Stimulated activated effector memory CD8-positive, alpha-beta T cell treated with anti-CD3 and anti-CD28 coated beads, Interleukin-12 subunit alpha, Interleukin-12 subunit beta, amount 100 ng/mL, for 72 hours (primary cell): ENCODE results near the gene CCNL2.

Experiments
- ATAC-seq: fragments of 150-1000 bp; cut with Tn5 transposase; 2 replicates; pipeline ENCODE4 v1.10.0; 2021
- DNase-seq, 2 donors: peaks; one replicate each; pipeline ENCODE4 v3.0.0; 2021 to 2022; ENCODE audit warnings: low spot score in 2 of 2
- H3K27ac Mint-ChIP-seq: one replicate; pipeline ENCODE4 v1.8.0; 2022; ENCODE audit warnings: mild to moderate bottlenecking, mixed read lengths
- H3K36me3 Mint-ChIP-seq: one replicate; pipeline ENCODE4 v1.8.0; 2022; ENCODE audit warnings: mild to moderate bottlenecking, mixed read lengths
- H3K4me1 Mint-ChIP-seq: one replicate; pipeline ENCODE4 v1.8.0; 2022; ENCODE audit warnings: mixed read lengths
- H3K4me3 Mint-ChIP-seq: one replicate; pipeline ENCODE4 v1.8.0; 2022; ENCODE audit warnings: mild to moderate bottlenecking, mixed read lengths
- H3K9me3 Mint-ChIP-seq: one replicate; pipeline ENCODE4 v1.8.0; 2022; ENCODE audit warnings: mixed read lengths

The CCNL2 gene

DNA sequence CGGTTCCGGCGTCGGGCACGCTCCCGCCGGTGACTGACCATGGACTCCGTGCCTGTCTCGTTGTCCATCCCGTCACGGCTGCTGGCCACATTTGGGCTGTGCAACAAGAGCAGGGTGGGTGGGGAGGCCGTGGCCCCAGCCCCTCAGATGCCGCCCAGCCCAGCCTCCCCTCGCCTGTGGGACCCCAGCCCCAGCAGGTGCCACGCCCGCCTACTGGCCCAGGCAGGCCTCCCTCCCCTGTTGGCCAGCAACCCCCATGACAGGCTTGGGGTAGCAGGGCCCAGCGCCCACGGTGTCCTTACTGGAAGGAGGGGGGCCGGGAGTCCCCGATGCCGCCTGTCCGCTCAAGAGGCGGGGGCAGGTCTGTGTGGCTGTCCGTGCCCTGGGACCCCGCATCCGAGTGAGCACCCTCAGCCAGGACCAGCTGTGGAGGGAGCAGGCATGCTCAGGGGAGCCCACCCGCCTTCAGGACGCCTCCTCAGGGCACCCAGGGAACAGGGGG is 57.0 kb downstream of the CCNL2 start:
- no peak for ATAC-seq
- no peak overlapping the region for H3K27ac Mint-ChIP-seq
- H3K9me3 Mint-ChIP-seq = no peaks in the 10 kb centered on the region
- H3K36me3 Mint-ChIP-seq = no peaks in the 10 kb centered on the region
- H3K4me3 Mint-ChIP-seq = no peak overlapping the region
- peaks cover 17% of the 10 kb centered on the region for H3K4me1 Mint-ChIP-seq
- no peak for DNase-seq

DNA sequence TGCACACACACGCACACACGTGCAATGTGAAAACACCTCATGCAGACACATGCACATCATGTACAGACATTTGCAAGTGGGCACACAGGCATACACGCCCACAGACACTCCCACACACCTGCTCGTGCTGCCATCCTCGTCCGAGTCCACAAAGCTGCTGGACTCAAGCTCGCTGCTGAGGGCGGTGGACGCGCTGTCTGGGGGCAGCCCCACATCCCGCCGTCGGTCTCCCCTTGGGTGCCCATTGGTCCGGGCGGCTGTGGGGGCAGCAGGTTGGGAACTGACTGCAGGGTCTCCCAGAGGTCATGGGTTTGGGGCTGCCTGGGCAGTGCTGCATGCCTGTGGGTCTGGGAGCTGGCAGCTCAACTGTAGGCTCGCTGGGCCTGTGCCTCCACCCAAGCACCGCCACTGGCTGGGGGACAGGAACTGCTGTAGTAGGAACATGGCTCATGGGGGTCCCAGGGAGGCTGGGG is 57.5 kb downstream of the CCNL2 start:
- Mint-ChIP-seq H3K36me3 (no peaks in the 10 kb centered on the region), H3K4me3 (no peak overlapping the region), H3K27ac (no peak overlapping the region), H3K4me1 (peaks cover 12% of the 10 kb centered on the region), H3K9me3 (no peaks in the 10 kb centered on the region)
- ATAC-seq (no peak), DNase-seq (no peak)

DNA sequence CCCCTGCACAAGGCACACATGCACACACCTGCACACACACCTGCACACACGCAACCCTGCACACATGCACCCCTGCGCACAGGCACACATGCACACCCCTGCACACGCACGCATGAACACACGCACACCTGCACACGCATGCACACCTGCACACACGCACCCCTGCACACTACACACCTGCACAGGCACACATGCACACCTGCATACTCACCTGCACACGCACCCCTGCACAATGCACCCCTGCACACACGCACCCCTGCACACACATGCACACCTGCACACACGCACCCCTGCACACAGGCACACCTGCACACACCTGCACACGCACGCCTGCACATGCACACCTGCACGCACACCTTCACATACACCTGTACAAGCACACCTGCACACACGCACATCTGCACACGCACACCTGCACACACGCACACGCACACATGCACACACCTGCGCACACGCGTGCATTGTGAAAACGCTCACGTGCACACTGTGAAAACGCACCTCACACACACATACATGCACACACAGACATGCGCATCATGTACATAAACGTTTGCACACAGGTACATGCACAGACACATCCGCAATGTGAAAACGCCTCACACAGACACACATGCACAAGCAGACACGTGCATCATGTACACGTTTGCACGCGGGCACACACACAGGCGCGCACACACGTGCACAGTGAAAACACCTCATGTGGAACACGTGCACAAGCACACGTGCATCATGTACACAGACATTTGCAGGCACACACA is 58.2 kb downstream of the CCNL2 start:
- Mint-ChIP-seq H3K36me3 (no peaks in the 10 kb centered on the region), H3K9me3 (no peaks in the 10 kb centered on the region), H3K27ac (no peak overlapping the region), H3K4me1 (peaks cover 7% of the 10 kb centered on the region), H3K4me3 (no peak overlapping the region)
- ATAC-seq (no peak), DNase-seq (no peak)

DNA sequence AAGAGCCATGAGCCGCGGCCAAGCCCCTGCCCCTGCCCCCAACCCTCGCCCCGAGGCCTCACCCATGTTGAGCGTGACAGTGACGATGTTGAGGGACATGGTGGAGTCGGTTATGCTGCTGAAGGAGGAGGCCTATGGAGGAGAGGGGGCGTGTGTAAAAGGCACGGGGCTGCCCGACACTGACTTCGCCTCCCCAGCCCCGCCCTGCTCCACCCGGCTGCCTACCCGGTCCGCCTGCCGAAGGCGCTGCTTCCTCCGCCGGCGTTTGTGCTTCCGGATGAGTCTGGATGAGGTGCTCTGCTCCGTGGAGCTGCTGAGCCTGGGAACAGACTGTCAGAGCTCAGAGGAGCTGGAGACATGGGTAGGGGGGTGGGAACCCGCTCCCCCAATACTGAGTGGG is 59.0 kb downstream of the CCNL2 start:
- peaks cover 7% of the 10 kb centered on the region for H3K4me1 Mint-ChIP-seq
- no peak overlapping the region for H3K27ac Mint-ChIP-seq
- no peak for ATAC-seq
- no peak overlapping the region for H3K4me3 Mint-ChIP-seq
- no peaks in the 10 kb centered on the region for H3K36me3 Mint-ChIP-seq
- H3K9me3 Mint-ChIP-seq = no peaks in the 10 kb centered on the region
- no peak for DNase-seq

DNA sequence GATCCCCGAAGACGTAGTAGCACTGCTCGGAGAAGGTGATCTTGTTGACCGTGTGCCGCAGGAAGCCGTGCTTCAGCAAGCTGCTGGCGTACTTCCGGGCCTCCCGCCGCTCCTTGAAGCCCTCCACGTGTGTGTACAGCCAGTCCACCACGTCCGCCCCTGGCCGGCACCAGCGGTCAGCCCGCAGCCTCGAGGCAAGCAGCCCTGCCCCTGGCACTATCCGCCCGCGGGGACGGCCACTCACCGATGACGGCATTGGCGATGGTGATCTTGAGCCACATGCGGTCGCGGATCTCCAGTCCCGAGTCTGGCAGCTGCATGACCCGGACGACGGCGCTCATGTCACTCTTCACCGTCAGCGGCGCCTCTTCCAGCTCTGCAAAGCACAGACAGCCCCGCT is 60.9 kb downstream of the CCNL2 start:
- ATAC-seq (no peak), DNase-seq (no peak)
- Mint-ChIP-seq H3K4me1 (peaks cover 7% of the 10 kb centered on the region), H3K27ac (no peak overlapping the region), H3K36me3 (no peaks in the 10 kb centered on the region), H3K4me3 (no peak overlapping the region), H3K9me3 (no peaks in the 10 kb centered on the region)

DNA sequence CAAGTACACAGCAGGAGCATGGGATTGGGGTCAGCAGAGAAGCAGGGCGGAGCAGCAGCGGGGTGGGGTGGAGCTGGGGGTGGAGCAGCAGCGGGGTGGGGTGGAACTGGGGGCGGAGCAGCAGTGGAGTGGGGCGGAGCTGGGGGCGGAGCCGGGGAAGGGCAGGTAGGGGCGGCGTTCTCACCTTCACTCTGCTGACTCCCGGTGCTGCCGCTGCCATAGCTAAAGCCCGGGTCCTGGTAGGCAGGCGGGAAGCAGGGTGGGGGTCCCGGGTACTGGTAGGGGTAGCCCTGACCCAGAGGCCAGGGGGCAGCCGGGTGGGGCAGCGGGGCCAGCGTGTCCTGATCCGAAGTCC is 61.4 kb downstream of the CCNL2 start:
- no peak overlapping the region for H3K4me3 Mint-ChIP-seq
- no peaks in the 10 kb centered on the region for H3K36me3 Mint-ChIP-seq
- peak; percentile 47 for ATAC-seq
- H3K4me1 Mint-ChIP-seq = peaks cover 7% of the 10 kb centered on the region
- no peak overlapping the region for H3K27ac Mint-ChIP-seq
- peak in 1 of 2 donors; percentile 65 for DNase-seq
- H3K9me3 Mint-ChIP-seq = no peaks in the 10 kb centered on the region

DNA sequence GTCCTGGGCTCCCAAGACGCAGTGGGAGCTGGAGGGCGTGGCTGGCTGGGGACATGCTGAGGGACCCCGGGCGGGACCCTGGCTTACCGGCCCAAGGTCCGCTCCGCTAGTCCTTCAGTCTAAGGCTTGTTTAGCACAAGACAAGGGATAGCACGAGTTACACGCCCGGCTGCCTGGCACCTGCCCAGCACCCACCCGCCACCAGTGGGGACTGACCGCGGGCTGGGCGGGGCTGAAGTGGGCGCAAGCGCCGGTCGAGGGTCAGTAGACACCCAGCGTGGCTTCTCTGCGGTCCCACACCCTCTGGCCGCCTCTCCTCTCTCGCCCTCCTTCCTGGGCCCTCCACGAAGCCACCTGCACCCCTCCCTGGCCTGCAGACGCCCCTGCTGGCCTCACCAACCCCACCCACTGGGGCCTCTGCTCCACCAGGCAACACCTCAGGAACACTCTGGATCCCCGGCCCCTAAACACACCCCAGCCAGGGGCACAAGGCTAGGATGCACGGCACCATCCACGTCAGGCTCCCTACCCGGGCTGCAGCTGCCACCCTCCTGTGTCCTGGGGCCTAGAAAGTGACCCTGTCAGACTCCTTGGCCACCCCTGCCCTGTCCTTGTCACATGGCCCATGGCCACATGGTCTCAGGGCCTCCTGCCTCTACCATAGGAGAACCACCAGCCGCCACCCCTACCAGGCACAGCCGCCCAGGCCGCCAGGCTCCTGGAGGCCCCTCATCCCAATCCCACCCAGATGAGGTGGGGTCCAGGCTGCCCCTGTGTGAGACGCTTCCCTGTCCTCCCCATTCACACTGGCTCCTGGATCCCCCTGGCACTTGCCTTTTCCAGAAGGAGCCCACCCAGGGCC is 62.0 kb downstream of the CCNL2 start:
- H3K9me3 Mint-ChIP-seq = no peaks in the 10 kb centered on the region
- peaks cover 7% of the 10 kb centered on the region for H3K4me1 Mint-ChIP-seq
- no peak overlapping the region for H3K4me3 Mint-ChIP-seq
- DNase-seq = no peak
- no peak for ATAC-seq
- no peaks in the 10 kb centered on the region for H3K36me3 Mint-ChIP-seq
- H3K27ac Mint-ChIP-seq = no peak overlapping the region

DNA sequence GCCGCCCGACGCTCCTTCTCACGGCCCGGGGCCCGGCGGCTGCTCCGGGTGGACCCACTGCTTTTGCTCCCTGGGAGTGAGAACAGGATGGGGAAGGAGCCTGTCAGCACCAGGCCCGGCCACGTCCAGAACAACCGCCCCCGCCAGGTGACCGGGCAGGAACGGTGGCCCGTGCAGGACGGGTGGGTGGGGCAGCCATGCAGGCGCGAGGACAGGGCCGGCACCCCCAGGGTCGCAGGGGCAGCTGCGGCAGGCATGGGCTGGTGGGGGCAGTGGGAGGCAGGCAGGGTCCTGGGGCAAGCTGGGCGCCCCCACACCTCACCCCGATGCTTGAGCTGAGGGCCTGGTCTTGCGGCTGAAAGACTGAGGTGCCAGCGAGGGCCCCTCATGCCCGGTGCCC is 62.7 kb downstream of the CCNL2 start:
- DNase-seq (no peak), ATAC-seq (no peak)
- H3K36me3 Mint-ChIP-seq = no peaks in the 10 kb centered on the region
- peaks cover 7% of the 10 kb centered on the region for H3K4me1 Mint-ChIP-seq
- H3K9me3 Mint-ChIP-seq = no peaks in the 10 kb centered on the region
- no peak overlapping the region for H3K27ac Mint-ChIP-seq
- no peak overlapping the region for H3K4me3 Mint-ChIP-seq

DNA sequence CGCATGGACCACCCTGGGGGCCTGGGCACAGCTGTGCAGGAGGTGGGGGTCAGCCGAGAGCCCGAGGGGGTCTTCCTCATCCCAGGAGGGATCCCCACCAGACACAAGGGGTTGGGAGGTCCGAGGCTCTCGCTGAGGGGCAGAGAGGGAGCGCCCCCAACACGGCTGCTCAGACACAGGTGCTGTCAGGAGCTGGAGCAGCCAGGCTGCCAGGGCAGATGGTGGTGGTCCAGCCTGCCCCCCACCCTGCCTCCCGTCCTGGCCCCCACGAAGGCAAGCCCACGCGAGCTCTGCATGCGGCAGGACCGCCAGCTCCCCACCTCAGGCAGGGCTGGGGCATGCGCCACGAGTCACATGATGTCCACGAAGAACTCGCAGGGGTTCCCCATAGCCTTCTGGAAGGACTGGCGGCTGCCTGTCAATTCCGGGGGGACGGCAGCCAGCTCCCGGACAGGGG is 63.3 kb downstream of the CCNL2 start:
- ATAC-seq (no peak), DNase-seq (no peak)
- no peaks in the 10 kb centered on the region for H3K9me3 Mint-ChIP-seq
- H3K36me3 Mint-ChIP-seq = no peaks in the 10 kb centered on the region
- H3K4me1 Mint-ChIP-seq = peaks cover under 1% of the 10 kb centered on the region
- no peak overlapping the region for H3K4me3 Mint-ChIP-seq
- H3K27ac Mint-ChIP-seq = no peak overlapping the region
